Progenitor cell of endocrine pancreas (in vitro differentiated cells): ENCODE data around the gene SSNA1. TPM values are rescaled to one million over a fixed set of nuclear protein-coding genes. Genes with fewer than 3 reads are reported as not detected.
A peak's percentile ranks its signal among the peaks of the same experiment; 100 is the strongest.

ENCODE experiments used
- DNase-seq: peaks from one replicate; pipeline ENCODE4 v3.0.0; 2021; ENCODE audit warnings: low spot score; ENCODE audit not compliant: unreplicated experiment
- H3K27ac Mint-ChIP-seq: 2 replicates; pipeline ENCODE4 v1.8.0; 2021; ENCODE audit warnings: mild to moderate bottlenecking, moderate library complexity, mixed read lengths
- H3K27me3 Mint-ChIP-seq: 2 replicates; pipeline ENCODE4 v1.8.0; 2021; ENCODE audit warnings: mixed read lengths
- H3K36me3 Mint-ChIP-seq: 2 replicates; pipeline ENCODE4 v1.8.0; 2022; ENCODE audit warnings: mixed read lengths; ENCODE audit not compliant: insufficient read depth
- H3K4me1 Mint-ChIP-seq: 2 replicates; pipeline ENCODE4 v1.8.0; 2021; ENCODE audit warnings: low read depth, mixed read lengths
- H3K4me3 Mint-ChIP-seq: 2 replicates; pipeline ENCODE4 v1.8.0; 2021; ENCODE audit warnings: low read depth, mild to moderate bottlenecking, moderate library complexity, mixed read lengths
- H3K9me3 Mint-ChIP-seq: 2 replicates; pipeline ENCODE4 v1.8.0; 2021; ENCODE audit warnings: low read depth, mixed read lengths
- CTCF ChIP-seq: fragments of 200-600 bp; sonication (generic); IDR thresholded peaks from one replicate; pipeline ENCODE4 v1.5.0; 2021; ENCODE audit warnings: antibody characterized with exemption, mild to moderate bottlenecking; ENCODE audit not compliant: unreplicated experiment
- long read RNA-seq: library from polyadenylated mRNA; unstranded; transcript quantifications from one replicate; pipeline ENCODE4 v2.0.0, GENCODE V29; 2020
- total RNA-seq: library from RNA; stranded (reverse); gene quantifications from 2 replicates; pipeline ENCODE4 v1.2.1, GENCODE V29; 2021

The SSNA1 gene
- total RNA-seq: 52.5 and 59.1 TPM in 2 replicates
- long read RNA-seq, transcript SSNA1-201 (3 exons, 896 nt): major isoform, 7 of 7 reads
- long read RNA-seq, partial matches to known transcripts: 0 of 7 reads
- long read RNA-seq, other reads (novel, unspliced or antisense): 0 of 7 reads

- peak; percentile 48 for TF ChIP-seq CTCF
- Mint-ChIP-seq H3K9me3 (no peaks in the 10 kb centered on the region), H3K36me3 (peaks cover under 1% of the 10 kb centered on the region), H3K27me3 (no peaks in the 10 kb centered on the region), H3K4me3 (peak within 1 kb of the TSS; percentile 92), H3K4me1 (peaks cover 15% of the 10 kb centered on the region), H3K27ac (peak within 1 kb of the TSS; percentile 98)
- peak; percentile 93 for DNase-seq
These were observed at the start of gene SSNA1, which contains the start of gene ANAPC2 for GRCh38 chr9:137188490-137189296. Gene SSNA1 (plus strand): TSS chr9:137188676. CDS start chr9:137188727, 51 bp downstream. Gene ANAPC2 (minus strand): TSS chr9:137188560. CDS start chr9:137188532, 28 bp downstream.

DNA sequence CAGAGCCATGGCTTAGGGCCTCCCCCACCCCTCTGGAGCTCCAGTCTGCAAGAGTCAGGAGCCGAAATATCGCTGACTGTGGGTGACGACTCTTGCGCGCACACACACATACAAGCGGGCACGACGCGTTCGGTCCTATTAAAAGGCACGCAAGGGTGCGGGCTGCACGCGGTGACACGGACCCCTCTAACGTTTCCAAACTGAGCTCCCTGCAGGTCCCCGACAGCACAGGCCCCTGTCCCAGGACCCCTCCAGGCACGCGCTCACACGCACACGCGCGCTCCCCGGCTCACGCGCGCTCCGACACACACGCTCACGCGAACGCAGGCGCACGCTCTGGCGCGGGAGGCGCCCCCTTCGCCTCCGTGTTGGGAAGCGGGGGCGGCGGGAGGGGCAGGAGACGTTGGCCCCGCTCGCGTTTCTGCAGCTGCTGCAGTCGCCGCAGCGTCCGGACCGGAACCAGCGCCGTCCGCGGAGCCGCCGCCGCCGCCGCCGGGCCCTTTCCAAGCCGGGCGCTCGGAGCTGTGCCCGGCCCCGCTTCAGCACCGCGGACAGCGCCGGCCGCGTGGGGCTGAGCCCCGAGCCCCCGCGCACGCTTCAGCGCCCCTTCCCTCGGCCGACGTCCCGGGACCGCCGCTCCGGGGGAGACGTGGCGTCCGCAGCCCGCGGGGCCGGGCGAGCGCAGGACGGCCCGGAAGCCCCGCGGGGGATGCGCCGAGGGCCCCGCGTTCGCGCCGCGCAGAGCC, 49.6 kb upstream of the SSNA1 start, which contains the start of gene GRIN1:
Gene GRIN1, plus strand, starts transcription at position 433 of the 746 bp plus-strand sequence. CDS start 333 bp downstream, outside the sequence.
- Mint-ChIP-seq H3K27ac (no peak within 1 kb of the TSS), H3K4me3 (no peak within 1 kb of the TSS), H3K36me3 (no peaks in the 10 kb centered on the region), H3K27me3 (peaks cover 82% of the 10 kb centered on the region), H3K9me3 (no peaks in the 10 kb centered on the region), H3K4me1 (no peaks in the 10 kb centered on the region)
- no peak for TF ChIP-seq CTCF
- DNase-seq: peak; percentile 56

DNA sequence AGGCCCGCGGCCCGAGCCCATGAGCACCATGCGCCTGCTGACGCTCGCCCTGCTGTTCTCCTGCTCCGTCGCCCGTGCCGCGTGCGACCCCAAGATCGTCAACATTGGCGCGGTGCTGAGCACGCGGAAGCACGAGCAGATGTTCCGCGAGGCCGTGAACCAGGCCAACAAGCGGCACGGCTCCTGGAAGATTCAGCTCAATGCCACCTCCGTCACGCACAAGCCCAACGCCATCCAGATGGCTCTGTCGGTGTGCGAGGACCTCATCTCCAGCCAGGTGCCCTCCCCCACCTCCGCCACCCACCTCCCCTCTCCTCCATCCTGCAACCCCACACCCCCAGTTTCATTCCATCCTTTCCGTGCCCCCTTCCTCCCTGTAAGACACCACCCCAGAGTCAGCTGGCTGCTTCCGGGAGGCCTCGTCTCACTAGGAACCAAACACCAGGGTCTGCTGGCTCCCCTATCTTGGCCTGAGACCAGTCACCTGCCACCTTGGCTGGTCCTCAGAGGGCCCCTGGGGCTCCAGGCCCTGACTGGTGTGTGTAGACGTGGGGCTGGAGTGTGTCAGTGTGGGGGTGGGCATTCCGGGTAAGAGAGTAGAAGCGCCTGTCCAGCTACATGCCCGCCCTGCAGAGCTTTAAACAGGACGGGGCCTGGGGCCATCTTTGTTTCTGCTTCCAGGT, 48.9 kb upstream of the SSNA1 start:
- H3K27me3 Mint-ChIP-seq: peaks cover 81% of the 10 kb centered on the region
- DNase-seq: no peak
- no peak for TF ChIP-seq CTCF
- H3K4me1 Mint-ChIP-seq: no peaks in the 10 kb centered on the region
- no peak overlapping the region for H3K27ac Mint-ChIP-seq
- no peaks in the 10 kb centered on the region for H3K9me3 Mint-ChIP-seq
- H3K36me3 Mint-ChIP-seq: no peaks in the 10 kb centered on the region
- no peak overlapping the region for H3K4me3 Mint-ChIP-seq

- Mint-ChIP-seq H3K4me3 (no peak overlapping the region), H3K36me3 (no peaks in the 10 kb centered on the region), H3K27ac (no peak overlapping the region), H3K4me1 (no peaks in the 10 kb centered on the region), H3K9me3 (no peaks in the 10 kb centered on the region), H3K27me3 (peaks cover 75% of the 10 kb centered on the region)
- no peak for TF ChIP-seq CTCF
- no peak for DNase-seq
These were observed 48.1 kb upstream of the SSNA1 start for GRCh38 chr9:137140151-137141012.
